GM21515 (cell line): ENCODE data around the gene CRYM.
"Not testable (repeated sequence)": the region's sequence is repeated elsewhere in the genome, so short reads cannot be mapped to it uniquely, and the experiment has no call there.

Source experiments
- ATAC-seq: cut with Tn5 transposase; IDR thresholded peaks from one replicate; pipeline ENCODE4 v1.9.1; 2021; ENCODE audit not compliant: unreplicated experiment

The CRYM gene

DNA sequence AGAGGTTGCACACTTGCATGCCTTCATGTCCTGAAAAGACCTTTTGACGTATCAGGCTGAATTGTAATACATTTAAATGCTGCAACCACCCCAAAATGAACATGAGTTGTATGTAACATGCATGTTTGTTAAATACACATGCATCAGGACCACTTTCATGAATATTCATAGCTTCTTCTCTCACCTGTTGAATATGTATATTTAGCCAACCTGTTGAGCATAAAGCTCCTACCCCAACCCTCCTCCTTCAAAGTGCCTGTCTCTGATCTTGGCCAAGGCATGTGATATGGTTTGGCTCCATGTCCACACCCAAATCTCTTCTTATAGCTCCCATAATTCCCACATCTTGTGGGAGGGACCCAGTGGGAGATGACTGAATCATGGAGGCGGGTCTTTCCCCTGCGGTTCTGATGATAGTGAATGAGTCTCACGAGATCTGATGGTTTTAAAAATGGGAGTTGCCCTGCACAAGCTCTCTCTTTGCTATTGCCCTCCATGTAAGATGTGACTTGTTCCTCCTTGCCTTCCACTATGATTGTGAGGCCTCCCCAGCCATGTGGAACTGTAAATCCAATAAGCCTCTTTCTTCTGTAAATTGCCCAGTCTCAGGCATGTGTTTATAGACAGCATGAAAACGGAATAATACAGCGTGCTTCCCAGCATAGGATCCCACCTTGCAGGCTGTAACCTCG, 3.8 kb upstream of the CRYM start:
- no peak for ATAC-seq

DNA sequence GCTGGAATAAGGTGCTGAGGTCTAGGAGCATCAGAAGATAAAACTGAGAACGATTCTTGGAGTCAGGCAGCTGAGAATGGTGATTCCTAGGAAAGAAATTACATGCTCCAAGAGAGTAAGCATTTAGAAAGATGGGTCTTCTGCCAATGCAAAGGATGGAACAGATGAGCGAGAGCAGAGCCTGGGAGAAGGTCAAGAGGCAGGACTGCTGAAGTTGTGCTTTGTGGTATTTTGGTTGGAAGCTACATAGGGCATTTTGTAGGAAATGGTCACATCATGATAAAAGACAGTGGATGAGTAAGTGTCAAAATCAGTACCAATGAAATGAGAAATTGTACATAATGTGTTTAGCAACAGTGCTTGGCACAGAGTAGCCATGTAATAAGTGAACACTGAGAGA, 1.4 kb upstream of the CRYM start:
- no peak for ATAC-seq

DNA sequence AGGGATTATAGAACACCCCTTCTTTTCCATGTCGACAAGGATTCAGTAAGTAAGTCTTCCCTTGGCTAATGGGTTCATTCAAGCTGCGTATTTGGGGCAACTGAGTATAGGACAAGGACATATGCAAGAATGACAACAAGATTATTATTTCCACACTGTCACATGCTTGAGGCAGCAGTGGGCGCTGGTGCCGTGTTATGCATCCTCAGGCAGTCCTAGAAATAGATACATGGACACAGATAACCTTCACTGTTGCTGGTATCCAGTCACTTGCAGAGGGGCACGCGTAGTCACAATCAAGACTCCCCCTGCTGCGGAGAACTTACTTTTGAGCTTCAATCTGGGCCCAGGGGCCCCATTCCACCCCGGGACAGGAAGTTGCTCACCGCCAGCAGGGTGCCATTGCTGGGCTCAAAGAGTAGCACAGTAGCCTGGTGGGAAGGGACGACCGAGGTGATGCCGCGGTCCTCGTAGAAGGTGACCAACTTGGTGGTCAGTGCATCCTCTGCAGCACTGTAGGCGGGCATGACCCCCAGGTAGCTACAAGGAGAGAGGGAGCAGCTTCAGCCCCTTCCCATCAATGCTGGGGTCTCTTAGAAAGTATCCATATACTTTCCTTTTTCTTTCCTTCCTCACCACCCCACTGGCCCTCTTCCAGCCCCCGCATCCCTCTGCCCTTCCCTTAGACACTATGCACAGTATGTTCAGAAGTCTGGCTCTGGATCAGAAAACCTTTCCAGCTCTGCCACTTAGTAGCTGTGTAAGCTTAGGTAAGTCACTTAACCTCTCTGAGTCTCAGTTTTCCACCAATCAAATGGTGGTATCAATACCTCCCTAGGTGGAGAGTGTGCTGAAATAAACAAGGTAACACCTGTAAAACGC, 804 bp downstream of the CRYM start:
- no peak for ATAC-seq

DNA sequence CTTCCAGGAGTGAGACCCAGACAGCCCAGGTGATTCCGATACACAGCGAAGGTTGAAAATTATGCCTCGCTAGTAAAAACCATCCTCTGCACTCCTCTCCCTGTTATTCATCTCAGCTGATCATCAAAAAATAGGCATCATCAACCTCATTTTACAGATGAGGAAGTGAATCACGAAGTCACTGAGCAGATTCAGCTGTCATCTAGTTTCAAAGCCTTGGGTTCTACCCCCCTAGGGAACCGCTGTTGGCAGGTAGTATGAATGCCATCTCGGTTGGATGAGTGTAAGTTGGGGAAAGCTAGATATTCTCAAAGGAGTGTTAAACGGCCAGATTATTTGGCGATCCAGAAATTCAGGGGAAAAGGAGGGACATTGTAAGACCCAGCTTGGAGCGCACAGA, 2.0 kb downstream of the CRYM start:
- ATAC-seq: no peak

DNA sequence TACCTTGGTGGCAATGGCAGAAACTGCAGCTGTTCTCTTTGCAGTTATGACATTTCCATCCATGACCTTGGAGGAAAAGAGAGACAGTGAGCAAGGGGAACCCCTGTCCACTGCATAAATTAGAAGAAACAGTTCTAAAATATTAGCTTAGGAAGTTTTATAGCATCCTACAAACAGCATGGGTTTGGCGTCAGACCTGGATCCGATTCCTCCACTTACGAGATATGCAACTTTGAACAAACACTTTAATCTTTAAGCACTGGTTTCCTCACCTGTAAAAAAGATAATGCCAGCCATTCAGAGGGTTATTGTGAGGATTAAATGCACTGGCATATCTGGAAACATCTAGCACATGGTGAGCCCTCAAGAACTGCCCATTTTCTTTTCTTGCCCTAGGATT, 2.6 kb downstream of the CRYM start:
- no peak for ATAC-seq

DNA sequence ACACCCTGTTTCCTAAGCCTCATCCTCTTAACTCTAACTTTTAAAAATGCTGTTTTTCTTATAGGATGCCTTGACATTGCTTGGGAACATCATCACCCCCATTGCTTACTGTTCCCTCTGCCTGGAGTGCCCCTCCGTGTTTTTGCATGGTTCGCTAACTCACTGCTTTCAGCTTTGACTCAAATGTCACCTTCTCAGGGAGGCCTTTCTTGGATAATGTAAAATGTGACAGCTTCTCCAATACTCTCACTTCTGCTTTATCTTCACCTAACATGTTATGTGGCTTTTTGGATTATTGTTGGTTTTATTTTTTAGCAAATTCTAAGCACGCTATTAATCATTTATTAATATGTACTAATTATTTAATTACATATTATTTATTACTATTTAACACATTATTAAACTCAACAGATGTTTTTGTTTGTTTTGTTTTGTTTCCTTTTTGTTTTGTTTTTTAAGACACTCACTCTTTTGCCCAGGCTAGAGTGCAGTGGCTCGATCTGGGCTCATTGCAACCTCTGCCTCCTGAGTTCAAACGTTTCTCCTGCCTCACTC, 3.8 kb downstream of the CRYM start:
- ATAC-seq: no peak

DNA sequence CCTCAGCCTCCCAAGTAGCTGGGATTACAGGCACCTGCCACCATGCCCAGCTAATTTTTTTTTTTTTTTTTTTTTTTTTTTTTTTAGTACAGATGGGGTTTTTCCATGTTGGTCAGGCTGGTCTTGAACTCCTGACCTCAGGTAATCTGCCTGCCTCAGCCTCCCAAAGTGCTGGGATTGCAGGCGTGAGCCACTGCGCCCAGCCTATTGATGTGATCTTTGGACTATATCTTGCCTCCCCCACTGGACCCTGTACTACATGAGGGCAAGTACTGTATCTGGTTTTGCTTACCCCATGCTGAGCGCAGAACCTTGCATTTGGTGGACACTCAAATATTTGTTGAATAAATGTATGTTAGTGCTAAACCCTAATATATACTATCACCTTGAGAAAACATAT, 5.3 kb downstream of the CRYM start:
- ATAC-seq: not testable (repeated sequence)

DNA sequence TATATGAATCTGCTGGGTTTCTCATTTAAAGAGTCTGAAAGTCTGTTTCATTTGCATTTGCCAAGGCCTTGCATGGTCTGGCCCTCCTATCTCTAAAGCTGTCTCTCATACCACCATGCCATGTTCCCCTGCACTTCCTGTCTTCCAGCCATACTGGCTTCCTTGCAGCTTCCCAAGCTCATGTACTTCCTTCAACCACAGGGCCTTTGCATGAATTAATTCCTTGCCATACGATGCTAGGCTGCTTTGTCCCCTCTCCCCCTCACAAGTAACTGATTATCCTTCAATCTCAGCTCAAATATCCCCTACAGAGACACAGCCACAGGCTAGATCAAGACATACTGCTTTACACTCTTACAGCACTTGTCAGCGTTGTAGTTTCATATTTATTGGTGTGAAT, 5.8 kb downstream of the CRYM start:
- ATAC-seq: no peak

DNA sequence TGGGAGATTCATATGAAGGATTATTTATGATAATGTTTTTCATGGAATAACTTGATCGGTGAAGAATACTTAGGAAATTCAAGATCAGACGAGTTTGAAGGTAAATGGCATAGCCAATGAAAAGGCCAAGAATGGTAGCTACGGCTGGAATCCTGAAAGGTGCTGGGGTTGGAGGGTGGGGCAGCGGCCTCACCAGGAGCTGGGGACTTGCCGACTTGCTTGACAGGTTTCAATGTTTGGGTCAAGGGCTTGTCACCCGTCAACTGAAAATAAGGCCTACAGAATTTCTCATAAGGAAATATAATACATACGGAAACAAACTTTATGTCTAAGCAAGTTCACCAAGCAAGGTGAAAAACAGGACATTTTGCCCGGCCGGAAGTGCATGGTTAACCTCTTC, 9.9 kb downstream of the CRYM start:
- ATAC-seq: no peak

DNA sequence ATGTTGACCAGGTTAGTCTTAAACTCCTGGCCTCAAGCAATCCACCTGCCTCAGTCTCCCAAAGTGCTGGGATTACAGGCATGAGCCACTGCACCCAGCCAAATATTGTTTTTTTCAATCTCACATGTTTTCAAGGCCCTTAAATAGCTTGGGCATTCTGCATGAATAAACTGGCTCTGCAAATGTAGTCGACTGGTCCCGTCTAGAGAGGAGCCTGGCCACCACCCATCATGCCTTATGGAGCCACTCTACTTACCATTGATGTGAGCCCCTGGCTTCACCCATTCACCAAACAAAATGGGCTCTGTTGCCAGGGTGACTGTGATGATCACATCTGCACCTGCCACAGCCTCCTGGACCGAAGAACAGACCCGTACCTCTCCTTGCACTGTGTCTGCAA, 10.8 kb downstream of the CRYM start:
- no peak for ATAC-seq

DNA sequence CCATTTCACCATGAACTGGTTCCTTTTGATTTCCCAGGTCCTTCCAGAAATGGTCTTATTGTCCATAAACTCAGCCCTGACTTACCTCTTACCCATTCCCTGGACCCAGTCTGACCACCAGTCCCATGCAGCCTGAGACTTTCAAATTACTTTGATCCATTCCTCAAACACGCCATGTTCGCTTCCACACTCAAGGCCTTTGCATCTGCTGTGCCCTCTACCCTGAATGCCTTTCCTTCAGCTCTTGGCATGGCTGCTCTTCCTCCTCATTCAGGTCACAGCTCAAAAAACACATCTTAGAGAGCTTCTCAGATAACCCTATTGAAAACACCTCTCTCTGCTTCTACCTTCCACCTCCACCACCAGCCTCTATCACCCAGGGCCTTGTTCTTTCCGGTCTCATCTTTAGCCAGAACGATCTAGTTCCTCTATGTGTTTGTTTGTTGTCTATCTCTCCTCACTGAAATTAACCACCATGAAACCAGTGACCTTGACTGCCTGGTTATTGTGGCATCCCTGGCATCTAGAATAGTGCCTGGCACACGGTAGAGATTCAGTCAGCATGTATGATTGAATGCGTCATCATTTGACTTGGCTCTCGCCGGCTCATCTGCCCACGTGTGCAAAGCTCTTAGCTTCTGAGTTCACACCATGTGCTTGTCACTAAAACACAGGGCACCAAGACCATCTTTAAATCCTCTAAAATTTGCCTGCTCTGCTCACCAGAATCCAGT, 12.8 kb downstream of the CRYM start:
- ATAC-seq: no peak

DNA sequence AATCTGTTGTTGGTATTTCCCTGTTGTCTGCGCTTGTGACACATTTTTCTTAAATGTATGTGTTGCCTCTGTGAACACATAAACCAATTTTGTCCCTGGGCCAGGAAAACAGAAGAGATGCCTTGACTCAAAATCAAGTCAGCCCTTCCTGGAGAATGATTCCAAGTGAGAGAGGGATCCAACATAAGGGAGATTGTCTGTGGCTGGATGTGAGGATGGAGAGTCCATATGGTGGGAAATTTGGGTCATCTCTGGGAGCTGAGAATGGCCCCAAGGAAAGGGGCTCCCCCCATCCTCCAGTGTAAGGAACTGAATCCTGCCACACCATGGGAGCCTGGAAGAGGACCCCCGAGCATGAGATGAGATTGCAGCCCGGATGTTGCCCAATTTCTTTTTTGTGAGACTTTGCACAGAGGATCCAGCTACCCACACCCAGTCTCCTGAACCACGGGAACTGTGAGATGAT, 13.5 kb downstream of the CRYM start:
- no peak for ATAC-seq

DNA sequence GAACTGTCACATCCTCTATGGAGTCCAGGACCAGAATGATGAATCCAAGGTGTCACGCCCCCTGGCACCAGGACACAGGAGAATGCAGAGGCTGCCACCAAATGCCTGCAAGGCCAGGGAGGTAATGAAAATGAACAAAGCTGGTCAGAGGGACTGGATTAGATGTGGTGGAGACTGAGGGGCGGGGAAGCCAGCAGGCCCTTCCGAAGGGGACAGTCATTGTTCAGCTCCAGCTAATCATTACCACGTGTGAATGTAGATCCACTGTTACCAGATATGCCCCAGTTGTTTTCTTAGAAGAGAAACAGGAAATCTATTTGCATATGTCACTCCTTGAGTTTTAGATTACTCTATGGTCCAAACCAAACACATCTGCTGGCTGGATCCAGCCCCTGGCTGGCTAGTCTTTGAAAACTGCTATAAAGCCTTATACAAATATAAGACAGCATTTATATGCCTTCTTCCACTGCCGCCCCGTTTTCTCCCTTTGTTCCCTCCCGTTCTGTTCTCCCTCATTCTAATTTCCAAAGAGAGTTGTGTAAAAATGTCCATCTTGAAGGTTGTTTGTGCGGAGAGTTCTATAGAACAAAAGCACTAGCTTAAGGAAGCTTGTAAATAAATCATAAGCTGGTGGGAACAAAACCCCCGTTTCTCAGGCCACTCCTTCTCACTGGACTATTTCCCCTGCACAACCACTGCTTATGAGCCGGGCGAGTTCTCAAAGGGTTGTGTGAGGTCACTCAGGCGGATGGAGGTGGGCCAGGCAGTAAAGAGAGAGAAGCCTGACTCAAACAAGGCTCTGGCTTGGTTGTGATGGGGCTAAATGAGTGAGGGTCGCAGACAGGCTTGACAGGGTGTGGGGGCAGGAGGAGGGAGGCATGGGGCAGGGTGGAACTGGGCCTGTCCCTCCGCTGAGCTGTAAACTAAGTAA, 14.2 kb downstream of the CRYM start:
- ATAC-seq: peak; percentile 64

DNA sequence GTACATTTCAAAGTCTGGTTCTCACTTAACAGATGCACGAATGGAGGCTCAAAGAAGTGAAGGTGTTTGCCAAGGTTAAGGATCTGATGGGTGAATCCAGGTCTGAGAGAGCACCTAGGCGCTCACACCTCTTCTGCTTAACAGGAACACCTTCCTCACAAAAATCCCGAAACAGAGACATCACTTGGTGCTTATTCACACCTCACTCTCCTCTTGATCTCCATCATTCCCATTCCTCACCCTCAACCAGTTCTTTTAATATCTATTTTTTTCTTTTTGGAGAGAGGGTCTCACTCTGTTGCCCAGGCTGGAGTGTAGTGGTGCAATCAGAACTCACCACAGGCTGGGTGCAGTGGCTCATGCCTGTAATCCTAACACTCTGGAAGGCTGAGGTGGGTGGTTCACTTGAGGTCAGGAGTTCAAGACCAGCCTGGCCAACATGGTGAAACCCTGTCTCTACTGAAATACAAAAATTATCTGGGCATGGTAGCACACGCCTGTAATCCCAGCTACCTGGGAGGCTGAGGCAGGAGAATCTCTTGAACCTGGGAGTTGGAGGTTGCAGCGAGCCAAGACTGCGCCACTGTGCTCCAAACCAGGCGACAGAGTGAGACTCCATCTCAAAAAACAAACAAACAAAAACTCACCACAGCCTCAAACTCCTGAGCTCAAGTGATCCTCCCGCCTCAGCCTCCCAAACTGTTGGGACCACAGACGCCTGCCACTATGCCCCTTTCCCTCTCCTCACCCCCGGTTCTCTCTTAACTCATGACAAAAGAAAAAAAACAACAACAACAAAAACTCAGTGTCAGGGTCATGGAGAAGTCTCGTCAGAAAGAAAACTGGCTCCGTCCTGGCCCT, 15.1 kb downstream of the CRYM start:
- no peak for ATAC-seq

DNA sequence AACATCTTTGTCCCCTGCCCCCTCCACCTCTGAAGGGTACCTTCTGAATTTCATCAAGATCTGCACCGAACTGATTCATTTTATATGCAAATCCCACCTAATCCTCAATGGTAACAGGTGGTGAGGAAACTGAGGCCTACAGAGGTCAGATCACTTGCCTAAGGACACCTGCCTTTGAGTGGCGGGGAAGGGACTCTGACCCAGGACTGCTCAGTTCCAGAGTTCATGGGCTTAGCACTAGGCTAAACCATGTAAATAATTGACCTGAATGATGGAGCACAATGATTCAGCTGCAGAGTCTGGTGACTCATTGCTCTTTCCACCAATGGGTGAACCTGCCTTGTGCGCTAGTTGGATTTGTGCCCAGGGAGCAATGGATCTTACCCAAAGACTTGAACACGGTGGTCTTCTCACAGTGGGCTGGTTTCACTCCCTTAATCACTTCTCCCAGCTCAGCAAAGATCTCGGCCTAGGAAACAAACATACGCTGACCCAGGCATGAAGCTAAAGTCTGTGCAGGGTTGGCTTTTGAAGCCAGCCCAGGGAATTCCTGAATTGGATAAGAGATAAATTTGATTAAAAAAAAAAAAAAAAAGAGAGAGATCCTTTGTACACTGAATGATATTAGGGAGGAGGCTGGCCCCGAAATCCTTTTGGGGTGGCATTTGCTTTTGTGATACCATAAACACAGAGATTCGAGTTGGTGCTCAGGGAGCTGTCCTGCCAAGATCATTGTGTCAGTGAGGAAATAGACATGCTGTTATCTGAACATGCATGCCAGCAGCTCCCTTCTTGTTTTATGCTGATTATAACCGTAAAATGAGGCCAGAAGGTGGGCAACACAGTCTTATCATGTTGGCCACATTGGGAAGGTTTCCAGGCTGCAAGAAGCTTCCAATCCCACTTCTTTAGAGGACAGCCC, 17.0 kb downstream of the CRYM start:
- ATAC-seq: no peak

DNA sequence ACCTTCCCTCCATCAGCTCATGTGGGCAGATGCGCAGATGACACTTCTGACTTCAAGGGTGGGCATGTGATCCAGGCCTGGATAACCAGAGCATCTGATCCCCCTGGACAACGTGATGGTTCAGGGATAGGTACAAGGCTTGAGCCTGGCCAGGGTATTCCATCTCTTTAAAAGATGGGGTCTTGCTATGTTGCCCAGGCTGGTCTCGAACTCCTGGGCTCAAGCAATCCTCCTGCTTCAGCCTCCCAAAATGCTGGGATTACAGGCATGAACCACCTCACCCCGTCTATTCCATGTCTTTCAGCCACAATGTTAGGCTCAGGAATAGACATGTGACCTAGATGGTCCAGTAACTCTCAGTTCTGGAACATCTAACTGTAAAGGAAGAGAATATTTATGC, 20.8 kb downstream of the CRYM start:
- no peak for ATAC-seq

DNA sequence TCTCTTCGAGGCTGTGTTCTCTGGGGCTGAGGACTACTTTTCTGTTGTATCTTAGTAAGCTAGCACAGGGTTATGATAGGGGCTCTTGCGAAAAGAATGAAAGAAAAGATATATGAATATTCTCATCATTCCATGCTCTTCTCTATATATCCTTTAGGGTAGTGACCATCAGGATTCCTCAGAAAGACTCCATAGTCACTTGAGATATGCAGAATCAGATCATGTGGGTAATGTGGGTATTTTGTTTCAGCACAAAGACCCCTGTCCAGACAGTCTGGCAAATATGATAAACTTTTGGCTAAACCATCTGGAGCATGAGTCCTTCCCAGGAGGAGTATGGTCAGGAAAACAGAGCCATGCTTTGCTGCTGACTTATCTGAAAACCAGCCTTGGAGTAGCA, 21.5 kb downstream of the CRYM start:
- no peak for ATAC-seq

DNA sequence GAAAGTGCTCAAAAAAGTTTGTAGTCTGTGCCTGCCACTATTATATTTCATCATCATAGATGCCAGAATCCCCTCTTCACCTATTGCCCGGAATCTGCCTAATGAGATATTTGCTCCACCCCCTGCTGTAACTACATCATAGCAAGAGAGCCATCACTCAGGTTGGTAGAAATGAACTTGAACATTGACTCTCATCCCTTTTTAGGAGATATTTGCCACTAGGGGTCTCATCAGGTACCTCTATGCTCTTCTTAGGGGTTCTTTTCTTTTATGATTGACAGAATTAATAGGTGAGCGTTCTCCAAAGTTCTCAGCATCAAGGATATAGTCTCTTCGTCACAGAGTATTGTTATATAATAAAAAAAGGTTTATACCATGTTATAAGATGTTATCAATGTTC, 24.6 kb downstream of the CRYM start:
- ATAC-seq: no peak
